WTC11 (cell line): Measurements from ENCODE around the gene TSPAN10. TPM values are rescaled to one million over a fixed set of nuclear protein-coding genes. Genes with fewer than 3 reads are reported as not detected.

Experiments
- ATF1 ChIP-seq: sonication (generic); formaldehyde crosslinking; IDR thresholded peaks from 2 replicates; pipeline ENCODE4 v1.8.1; 2023; ENCODE audit warnings: mild to moderate bottlenecking, moderate library complexity, missing genetic modification reagents
- CREB1 ChIP-seq: sonication (generic); formaldehyde crosslinking; IDR thresholded peaks from 2 replicates; pipeline ENCODE4 v1.8.0; 2023; ENCODE audit warnings: mild to moderate bottlenecking, missing genetic modification reagents
- CREM ChIP-seq: sonication (generic); formaldehyde crosslinking; IDR thresholded peaks from 2 replicates; pipeline ENCODE4 v1.8.1; 2022; ENCODE audit warnings: mild to moderate bottlenecking, missing genetic modification reagents, moderate library complexity
- ELF4 ChIP-seq: sonication (generic); formaldehyde crosslinking; IDR thresholded peaks from 2 replicates; pipeline ENCODE4 v1.8.1; 2022; ENCODE audit warnings: low read depth, mild to moderate bottlenecking, moderate library complexity, missing genetic modification reagents
- JAZF1 ChIP-seq: fragments of 250-450 bp; sonication (Bioruptor Pico); IDR thresholded peaks from 2 replicates; pipeline ENCODE4 v1.9.0; 2021; ENCODE audit warnings: moderate library complexity, mild to moderate bottlenecking, inconsistent platforms
- MXD4 ChIP-seq: fragments of 250-450 bp; sonication (Bioruptor Pico); IDR thresholded peaks from 2 replicates; pipeline ENCODE4 v1.8.0; 2021; ENCODE audit warnings: mild to moderate bottlenecking, moderate library complexity, borderline replicate concordance
- NFATC4 ChIP-seq: fragments of 250-450 bp; sonication (Bioruptor Pico); IDR thresholded peaks from 2 replicates; pipeline ENCODE4 v1.9.0; 2021; ENCODE audit warnings: mild to moderate bottlenecking
- TCF7 ChIP-seq: sonication (generic); formaldehyde crosslinking; IDR thresholded peaks from 2 replicates; pipeline ENCODE4 v1.8.0; 2022; ENCODE audit warnings: mild to moderate bottlenecking, low read depth, missing genetic modification reagents, moderate library complexity
- ZNF121 ChIP-seq: sonication (generic); formaldehyde crosslinking; IDR thresholded peaks from 2 replicates; pipeline ENCODE4 v1.8.0; 2023; ENCODE audit warnings: missing genetic modification reagents
- ZNF263 ChIP-seq: sonication (generic); formaldehyde crosslinking; IDR thresholded peaks from 2 replicates; pipeline ENCODE4 v1.8.1; 2022; ENCODE audit warnings: low read depth, mild to moderate bottlenecking, moderate library complexity, missing genetic modification reagents
- total RNA-seq: library from RNA; stranded (reverse); gene quantifications from 3 replicates; pipeline ENCODE4 v1.2.3, GENCODE V29; 2021
- TF ChIP-seq, protein P1 (sequence below): fragments of 250-450 bp; sonication (Bioruptor Pico); IDR thresholded peaks from 2 replicates; pipeline ENCODE4 v1.9.0; 2021; ENCODE audit warnings: mild to moderate bottlenecking
- TF ChIP-seq, protein P2 (sequence below): sonication (generic); formaldehyde crosslinking; IDR thresholded peaks from 2 replicates; pipeline ENCODE4 v1.8.0; 2023; ENCODE audit warnings: missing genetic modification reagents, mild to moderate bottlenecking, borderline replicate concordance
- TF ChIP-seq, protein P3 (sequence below): sonication (generic); formaldehyde crosslinking; IDR thresholded peaks from 2 replicates; pipeline ENCODE4 v1.8.1; 2022; ENCODE audit warnings: low read depth, mild to moderate bottlenecking, moderate library complexity, missing genetic modification reagents, borderline replicate concordance
- TF ChIP-seq, protein P4 (sequence below): fragments of 200-600 bp; IDR thresholded peaks from 2 replicates; pipeline ENCODE4 v1.8.0; 2022; ENCODE audit warnings: antibody characterized with exemption
- TF ChIP-seq, protein P5 (sequence below): sonication (generic); formaldehyde crosslinking; IDR thresholded peaks from 2 replicates; pipeline ENCODE4 v1.8.1; 2023; ENCODE audit warnings: mild to moderate bottlenecking, moderate library complexity, missing genetic modification reagents
- TF ChIP-seq, protein P6 (sequence below): fragments of 250-450 bp; sonication (Bioruptor Pico); IDR thresholded peaks from 2 replicates; pipeline ENCODE4 v1.9.0; 2021; ENCODE audit warnings: mild to moderate bottlenecking, borderline replicate concordance
- TF ChIP-seq, protein P7 (sequence below): fragments of 250-450 bp; sonication (Bioruptor Pico); IDR thresholded peaks from 2 replicates; pipeline ENCODE4 v1.9.0; 2021; ENCODE audit warnings: moderate library complexity, mild to moderate bottlenecking, inconsistent platforms, borderline replicate concordance
- TF ChIP-seq, protein P8 (sequence below): sonication (generic); formaldehyde crosslinking; conservative IDR thresholded peaks from 2 replicates; pipeline ENCODE4 v1.8.1; 2022; ENCODE audit warnings: mild to moderate bottlenecking, missing genetic modification reagents

Gene TSPAN10
- total RNA-seq, 1 experiment from 2014 or later, result 1.5 TPM

DNA sequence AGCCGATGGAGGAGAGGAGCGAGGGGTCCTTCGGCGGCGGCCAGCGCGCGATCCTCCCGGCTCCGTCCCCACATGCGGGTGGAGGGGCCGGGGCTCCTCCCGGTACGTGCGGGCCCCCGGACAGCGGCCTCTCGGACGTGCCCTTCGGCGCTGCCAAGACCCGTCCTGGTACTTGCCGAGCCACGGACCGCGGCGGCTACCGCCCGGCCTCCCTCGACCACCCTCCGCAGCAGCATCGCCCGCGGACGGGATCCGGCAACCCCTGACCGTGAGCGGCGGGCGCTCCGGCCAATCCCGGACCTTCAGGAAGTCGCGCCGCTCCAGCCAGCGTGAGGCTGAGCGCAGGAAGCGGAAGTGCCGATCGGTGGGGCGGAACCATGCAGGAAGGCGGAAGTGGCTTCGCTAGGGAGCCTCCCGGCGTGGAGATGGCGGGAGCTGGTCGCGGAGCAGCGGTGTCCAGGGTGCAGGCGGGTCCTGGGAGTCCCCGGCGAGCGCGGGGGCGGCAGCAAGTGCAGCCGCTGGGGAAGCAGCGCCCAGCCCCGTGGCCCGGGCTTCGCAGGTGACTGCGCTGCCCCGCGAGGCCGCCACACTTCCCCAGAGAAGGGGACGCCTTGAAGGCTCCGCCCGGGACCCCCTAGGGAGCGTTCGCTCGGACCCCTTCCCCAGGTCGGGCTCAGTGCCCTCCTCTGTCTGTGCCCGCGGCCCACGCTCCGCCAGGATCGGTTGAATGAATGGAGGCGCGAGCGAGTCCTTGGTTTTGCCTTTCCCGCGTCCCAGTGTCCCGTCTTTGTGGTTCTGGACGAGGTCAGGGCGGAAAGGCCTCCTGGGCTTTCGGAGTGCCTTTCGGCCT, 29.6 kb downstream of the TSPAN10 start, which contains the start of the genes CCDC137 and OXLD1 (continued):
- TF ChIP-seq, protein P1, sequence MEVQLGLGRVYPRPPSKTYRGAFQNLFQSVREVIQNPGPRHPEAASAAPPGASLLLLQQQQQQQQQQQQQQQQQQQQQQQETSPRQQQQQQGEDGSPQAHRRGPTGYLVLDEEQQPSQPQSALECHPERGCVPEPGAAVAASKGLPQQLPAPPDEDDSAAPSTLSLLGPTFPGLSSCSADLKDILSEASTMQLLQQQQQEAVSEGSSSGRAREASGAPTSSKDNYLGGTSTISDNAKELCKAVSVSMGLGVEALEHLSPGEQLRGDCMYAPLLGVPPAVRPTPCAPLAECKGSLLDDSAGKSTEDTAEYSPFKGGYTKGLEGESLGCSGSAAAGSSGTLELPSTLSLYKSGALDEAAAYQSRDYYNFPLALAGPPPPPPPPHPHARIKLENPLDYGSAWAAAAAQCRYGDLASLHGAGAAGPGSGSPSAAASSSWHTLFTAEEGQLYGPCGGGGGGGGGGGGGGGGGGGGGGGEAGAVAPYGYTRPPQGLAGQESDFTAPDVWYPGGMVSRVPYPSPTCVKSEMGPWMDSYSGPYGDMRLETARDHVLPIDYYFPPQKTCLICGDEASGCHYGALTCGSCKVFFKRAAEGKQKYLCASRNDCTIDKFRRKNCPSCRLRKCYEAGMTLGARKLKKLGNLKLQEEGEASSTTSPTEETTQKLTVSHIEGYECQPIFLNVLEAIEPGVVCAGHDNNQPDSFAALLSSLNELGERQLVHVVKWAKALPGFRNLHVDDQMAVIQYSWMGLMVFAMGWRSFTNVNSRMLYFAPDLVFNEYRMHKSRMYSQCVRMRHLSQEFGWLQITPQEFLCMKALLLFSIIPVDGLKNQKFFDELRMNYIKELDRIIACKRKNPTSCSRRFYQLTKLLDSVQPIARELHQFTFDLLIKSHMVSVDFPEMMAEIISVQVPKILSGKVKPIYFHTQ, result no peak
- TF ChIP-seq, protein P2, sequence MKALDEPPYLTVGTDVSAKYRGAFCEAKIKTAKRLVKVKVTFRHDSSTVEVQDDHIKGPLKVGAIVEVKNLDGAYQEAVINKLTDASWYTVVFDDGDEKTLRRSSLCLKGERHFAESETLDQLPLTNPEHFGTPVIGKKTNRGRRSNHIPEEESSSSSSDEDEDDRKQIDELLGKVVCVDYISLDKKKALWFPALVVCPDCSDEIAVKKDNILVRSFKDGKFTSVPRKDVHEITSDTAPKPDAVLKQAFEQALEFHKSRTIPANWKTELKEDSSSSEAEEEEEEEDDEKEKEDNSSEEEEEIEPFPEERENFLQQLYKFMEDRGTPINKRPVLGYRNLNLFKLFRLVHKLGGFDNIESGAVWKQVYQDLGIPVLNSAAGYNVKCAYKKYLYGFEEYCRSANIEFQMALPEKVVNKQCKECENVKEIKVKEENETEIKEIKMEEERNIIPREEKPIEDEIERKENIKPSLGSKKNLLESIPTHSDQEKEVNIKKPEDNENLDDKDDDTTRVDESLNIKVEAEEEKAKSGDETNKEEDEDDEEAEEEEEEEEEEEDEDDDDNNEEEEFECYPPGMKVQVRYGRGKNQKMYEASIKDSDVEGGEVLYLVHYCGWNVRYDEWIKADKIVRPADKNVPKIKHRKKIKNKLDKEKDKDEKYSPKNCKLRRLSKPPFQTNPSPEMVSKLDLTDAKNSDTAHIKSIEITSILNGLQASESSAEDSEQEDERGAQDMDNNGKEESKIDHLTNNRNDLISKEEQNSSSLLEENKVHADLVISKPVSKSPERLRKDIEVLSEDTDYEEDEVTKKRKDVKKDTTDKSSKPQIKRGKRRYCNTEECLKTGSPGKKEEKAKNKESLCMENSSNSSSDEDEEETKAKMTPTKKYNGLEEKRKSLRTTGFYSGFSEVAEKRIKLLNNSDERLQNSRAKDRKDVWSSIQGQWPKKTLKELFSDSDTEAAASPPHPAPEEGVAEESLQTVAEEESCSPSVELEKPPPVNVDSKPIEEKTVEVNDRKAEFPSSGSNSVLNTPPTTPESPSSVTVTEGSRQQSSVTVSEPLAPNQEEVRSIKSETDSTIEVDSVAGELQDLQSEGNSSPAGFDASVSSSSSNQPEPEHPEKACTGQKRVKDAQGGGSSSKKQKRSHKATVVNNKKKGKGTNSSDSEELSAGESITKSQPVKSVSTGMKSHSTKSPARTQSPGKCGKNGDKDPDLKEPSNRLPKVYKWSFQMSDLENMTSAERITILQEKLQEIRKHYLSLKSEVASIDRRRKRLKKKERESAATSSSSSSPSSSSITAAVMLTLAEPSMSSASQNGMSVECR (CRISPR knock-in tag), result peak; percentile 89; the same call in 1 of the 2 replicates
- TF ChIP-seq CREM (CRISPR knock-in tag), result no peak; the same call in 1 of the 2 replicates
- TF ChIP-seq, protein P3, sequence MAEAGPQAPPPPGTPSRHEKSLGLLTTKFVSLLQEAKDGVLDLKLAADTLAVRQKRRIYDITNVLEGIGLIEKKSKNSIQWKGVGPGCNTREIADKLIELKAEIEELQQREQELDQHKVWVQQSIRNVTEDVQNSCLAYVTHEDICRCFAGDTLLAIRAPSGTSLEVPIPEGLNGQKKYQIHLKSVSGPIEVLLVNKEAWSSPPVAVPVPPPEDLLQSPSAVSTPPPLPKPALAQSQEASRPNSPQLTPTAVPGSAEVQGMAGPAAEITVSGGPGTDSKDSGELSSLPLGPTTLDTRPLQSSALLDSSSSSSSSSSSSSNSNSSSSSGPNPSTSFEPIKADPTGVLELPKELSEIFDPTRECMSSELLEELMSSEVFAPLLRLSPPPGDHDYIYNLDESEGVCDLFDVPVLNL (CRISPR knock-in tag), result peak; percentile 82
- TF ChIP-seq, protein P4, sequence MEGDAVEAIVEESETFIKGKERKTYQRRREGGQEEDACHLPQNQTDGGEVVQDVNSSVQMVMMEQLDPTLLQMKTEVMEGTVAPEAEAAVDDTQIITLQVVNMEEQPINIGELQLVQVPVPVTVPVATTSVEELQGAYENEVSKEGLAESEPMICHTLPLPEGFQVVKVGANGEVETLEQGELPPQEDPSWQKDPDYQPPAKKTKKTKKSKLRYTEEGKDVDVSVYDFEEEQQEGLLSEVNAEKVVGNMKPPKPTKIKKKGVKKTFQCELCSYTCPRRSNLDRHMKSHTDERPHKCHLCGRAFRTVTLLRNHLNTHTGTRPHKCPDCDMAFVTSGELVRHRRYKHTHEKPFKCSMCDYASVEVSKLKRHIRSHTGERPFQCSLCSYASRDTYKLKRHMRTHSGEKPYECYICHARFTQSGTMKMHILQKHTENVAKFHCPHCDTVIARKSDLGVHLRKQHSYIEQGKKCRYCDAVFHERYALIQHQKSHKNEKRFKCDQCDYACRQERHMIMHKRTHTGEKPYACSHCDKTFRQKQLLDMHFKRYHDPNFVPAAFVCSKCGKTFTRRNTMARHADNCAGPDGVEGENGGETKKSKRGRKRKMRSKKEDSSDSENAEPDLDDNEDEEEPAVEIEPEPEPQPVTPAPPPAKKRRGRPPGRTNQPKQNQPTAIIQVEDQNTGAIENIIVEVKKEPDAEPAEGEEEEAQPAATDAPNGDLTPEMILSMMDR, result no peak
- TF ChIP-seq ATF1 (CRISPR knock-in tag), result no peak
- TF ChIP-seq ZNF263 (CRISPR knock-in tag), result no peak
- TF ChIP-seq, protein P5, sequence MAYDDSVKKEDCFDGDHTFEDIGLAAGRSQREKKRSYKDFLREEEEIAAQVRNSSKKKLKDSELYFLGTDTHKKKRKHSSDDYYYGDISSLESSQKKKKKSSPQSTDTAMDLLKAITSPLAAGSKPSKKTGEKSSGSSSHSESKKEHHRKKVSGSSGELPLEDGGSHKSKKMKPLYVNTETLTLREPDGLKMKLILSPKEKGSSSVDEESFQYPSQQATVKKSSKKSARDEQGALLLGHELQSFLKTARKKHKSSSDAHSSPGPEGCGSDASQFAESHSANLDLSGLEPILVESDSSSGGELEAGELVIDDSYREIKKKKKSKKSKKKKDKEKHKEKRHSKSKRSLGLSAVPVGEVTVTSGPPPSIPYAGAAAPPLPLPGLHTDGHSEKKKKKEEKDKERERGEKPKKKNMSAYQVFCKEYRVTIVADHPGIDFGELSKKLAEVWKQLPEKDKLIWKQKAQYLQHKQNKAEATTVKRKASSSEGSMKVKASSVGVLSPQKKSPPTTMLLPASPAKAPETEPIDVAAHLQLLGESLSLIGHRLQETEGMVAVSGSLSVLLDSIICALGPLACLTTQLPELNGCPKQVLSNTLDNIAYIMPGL (CRISPR knock-in tag), result peak; percentile 66; the same call in 1 of the 2 replicates
- TF ChIP-seq JAZF1 (CRISPR knock-in tag), result no peak
- no peak for TF ChIP-seq CREB1 (CRISPR knock-in tag)
- TF ChIP-seq TCF7 (CRISPR knock-in tag), result 0 out of 2 replicates have a peak, but pooled peaks have one; percentile 71
- TF ChIP-seq, protein P6, sequence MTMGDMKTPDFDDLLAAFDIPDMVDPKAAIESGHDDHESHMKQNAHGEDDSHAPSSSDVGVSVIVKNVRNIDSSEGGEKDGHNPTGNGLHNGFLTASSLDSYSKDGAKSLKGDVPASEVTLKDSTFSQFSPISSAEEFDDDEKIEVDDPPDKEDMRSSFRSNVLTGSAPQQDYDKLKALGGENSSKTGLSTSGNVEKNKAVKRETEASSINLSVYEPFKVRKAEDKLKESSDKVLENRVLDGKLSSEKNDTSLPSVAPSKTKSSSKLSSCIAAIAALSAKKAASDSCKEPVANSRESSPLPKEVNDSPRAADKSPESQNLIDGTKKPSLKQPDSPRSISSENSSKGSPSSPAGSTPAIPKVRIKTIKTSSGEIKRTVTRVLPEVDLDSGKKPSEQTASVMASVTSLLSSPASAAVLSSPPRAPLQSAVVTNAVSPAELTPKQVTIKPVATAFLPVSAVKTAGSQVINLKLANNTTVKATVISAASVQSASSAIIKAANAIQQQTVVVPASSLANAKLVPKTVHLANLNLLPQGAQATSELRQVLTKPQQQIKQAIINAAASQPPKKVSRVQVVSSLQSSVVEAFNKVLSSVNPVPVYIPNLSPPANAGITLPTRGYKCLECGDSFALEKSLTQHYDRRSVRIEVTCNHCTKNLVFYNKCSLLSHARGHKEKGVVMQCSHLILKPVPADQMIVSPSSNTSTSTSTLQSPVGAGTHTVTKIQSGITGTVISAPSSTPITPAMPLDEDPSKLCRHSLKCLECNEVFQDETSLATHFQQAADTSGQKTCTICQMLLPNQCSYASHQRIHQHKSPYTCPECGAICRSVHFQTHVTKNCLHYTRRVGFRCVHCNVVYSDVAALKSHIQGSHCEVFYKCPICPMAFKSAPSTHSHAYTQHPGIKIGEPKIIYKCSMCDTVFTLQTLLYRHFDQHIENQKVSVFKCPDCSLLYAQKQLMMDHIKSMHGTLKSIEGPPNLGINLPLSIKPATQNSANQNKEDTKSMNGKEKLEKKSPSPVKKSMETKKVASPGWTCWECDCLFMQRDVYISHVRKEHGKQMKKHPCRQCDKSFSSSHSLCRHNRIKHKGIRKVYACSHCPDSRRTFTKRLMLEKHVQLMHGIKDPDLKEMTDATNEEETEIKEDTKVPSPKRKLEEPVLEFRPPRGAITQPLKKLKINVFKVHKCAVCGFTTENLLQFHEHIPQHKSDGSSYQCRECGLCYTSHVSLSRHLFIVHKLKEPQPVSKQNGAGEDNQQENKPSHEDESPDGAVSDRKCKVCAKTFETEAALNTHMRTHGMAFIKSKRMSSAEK (CRISPR knock-in tag), result no peak
- no peak; the same call in 1 of the 2 replicates for TF ChIP-seq ZNF121 (CRISPR knock-in tag)
- no peak for TF ChIP-seq NFATC4 (CRISPR knock-in tag)
- TF ChIP-seq, protein P7, sequence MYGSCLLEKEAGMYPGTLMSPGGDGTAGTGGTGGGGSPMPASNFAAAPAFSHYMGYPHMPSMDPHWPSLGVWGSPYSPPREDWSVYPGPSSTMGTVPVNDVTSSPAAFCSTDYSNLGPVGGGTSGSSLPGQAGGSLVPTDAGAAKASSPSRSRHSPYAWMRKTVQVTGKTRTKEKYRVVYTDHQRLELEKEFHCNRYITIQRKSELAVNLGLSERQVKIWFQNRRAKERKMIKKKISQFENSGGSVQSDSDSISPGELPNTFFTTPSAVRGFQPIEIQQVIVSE (CRISPR knock-in tag), result no peak
- TF ChIP-seq MXD4, result no peak
- TF ChIP-seq ELF4 (CRISPR knock-in tag), result no peak
- TF ChIP-seq, protein P8, sequence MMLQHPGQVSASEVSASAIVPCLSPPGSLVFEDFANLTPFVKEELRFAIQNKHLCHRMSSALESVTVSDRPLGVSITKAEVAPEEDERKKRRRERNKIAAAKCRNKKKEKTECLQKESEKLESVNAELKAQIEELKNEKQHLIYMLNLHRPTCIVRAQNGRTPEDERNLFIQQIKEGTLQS (CRISPR knock-in tag), result no peak
